ENCODE results near the gene C1RL. TPM values are rescaled to one million over a fixed set of nuclear protein-coding genes. Genes with fewer than 3 reads are reported as not detected.

C1RL gene
- total and polyA plus RNA-seq, 12 donors, result 4.5 to 24.9 (median 8.1) TPM

GRCh38 chr12:7096006-7096932 is 12.7 kb downstream of the C1RL start:
- no peak overlapping the region for H3K27ac ChIP-seq
- intact Hi-C loops (cut with DNase I), result loop anchor here in 3 of 10 donors (5.0 to 10.0 kb wide), 2 partner anchors 34 to 151 kb away; partner anchors contain the start of genes C12orf57 (in 2 of the 3), RNU7-1 (in 2 of the 3) and C1S (in 1 of the 3)
- H3K9me3 ChIP-seq, result no peaks in the 10 kb centered on the region
- no peaks in the 10 kb centered on the region for H3K27me3 ChIP-seq
- ATAC-seq (no peak), DNase-seq (no peak)
- peaks cover 0 to 26% (median 11%) of the 10 kb centered on the region in 9 donors for H3K4me1 ChIP-seq
- TF ChIP-seq CTCF (IDR thresholded peaks at IDR 0.05), result no peak
- no peak overlapping the region for H3K4me3 ChIP-seq
- 86 to 87% methylated on average over 26 of the region's 26 CpGs for WGBS, 2 donors
- H3K36me3 ChIP-seq, result peaks cover 0 to 43% (median 0%) of the 10 kb centered on the region in 9 donors

GRCh38 chr12:7093892-7094291 is 15.1 kb downstream of the C1RL start:
- no peak overlapping the region for H3K27ac ChIP-seq
- WGBS, 2 donors, result 71 to 80% methylated on average over 10 of the region's 10 CpGs
- ATAC-seq, result no peak
- peaks cover 0 to 26% (median 16%) of the 10 kb centered on the region in 9 donors for H3K4me1 ChIP-seq
- intact Hi-C loops (cut with DNase I), result loop anchor here in 8 of 10 donors (2.0 to 10.0 kb wide), 8 partner anchors 25 to 172 kb away; partner anchors contain the start of genes C1S (in 4 of the 8), C12orf57 (in 3 of the 8) and RNU7-1 (in 3 of the 8)
- no peak overlapping the region for H3K4me3 ChIP-seq
- no peaks in the 10 kb centered on the region for H3K9me3 ChIP-seq
- H3K27me3 ChIP-seq, result no peaks in the 10 kb centered on the region
- TF ChIP-seq CTCF (IDR thresholded peaks at IDR 0.05), result no peak
- no peak for DNase-seq
- peaks cover 0 to 35% (median 4%) of the 10 kb centered on the region in 9 donors for H3K36me3 ChIP-seq

GRCh38 chr12:7093486-7093885 is 15.5 kb downstream of the C1RL start:
- WGBS, 2 donors, result 74 to 78% methylated on average over 5 of the region's 5 CpGs
- intact Hi-C loops (cut with DNase I), result loop anchor here in 8 of 10 donors (2.0 to 10.0 kb wide), 8 partner anchors 25 to 171 kb away; partner anchors contain the start of genes C1S (in 4 of the 8), C12orf57 (in 3 of the 8) and RNU7-1 (in 3 of the 8)
- no peak for TF ChIP-seq CTCF (IDR thresholded peaks at IDR 0.05)
- Histone ChIP-seq H3K27me3 (no peaks in the 10 kb centered on the region), H3K4me1 (peaks cover 0 to 26% (median 16%) of the 10 kb centered on the region in 9 donors), H3K36me3 (peaks cover 0 to 35% (median 2%) of the 10 kb centered on the region in 9 donors), H3K9me3 (no peaks in the 10 kb centered on the region), H3K27ac (no peak overlapping the region), H3K4me3 (no peak overlapping the region)
- no peak for DNase-seq
- no peak for ATAC-seq

GRCh38 chr12:7092986-7093460 is 16.0 kb downstream of the C1RL start:
- DNase-seq, result no peak
- Histone ChIP-seq H3K4me1 (peaks cover 0 to 26% (median 16%) of the 10 kb centered on the region in 9 donors), H3K36me3 (peaks cover 0 to 35% (median 0%) of the 10 kb centered on the region in 9 donors), H3K9me3 (no peaks in the 10 kb centered on the region), H3K27ac (peak overlapping the region in 8 of 10 donors; percentile 71 to 84 (median 80)), H3K4me3 (no peak overlapping the region), H3K27me3 (no peaks in the 10 kb centered on the region)
- TF ChIP-seq CTCF (IDR thresholded peaks at IDR 0.05), result no peak
- ATAC-seq, result no peak
- 77 to 86% methylated on average over 8 of the region's 8 CpGs for WGBS, 2 donors
- intact Hi-C loops (cut with DNase I), result loop anchor here in 8 of 10 donors (1.0 to 10.0 kb wide), 9 partner anchors 24 to 171 kb away; partner anchors contain the start of genes C1S (in 8 of the 8), C12orf57 (in 3 of the 8) and RNU7-1 (in 3 of the 8)

Data from heart right ventricle (tissue), 16 donors.